ENCODE results near the gene RPA1.

The RPA1 gene

GRCh38 chr17:1908699-1909309, 79.0 kb downstream of the RPA1 start:
- peak; percentile 65 for DNase-seq (ENCODE audit: low read depth)
- TF ChIP-seq CTCF (IDR thresholded peaks at IDR 0.05; ENCODE audit: low read depth, low read length) (peak; percentile 49), MAX (IDR thresholded peaks at IDR 0.05; ENCODE audit: low read depth, low read length) (no peak)
- no peak overlapping the region for H3K4me3 ChIP-seq (ENCODE audit: low read depth, low read length)

- H3K4me3 ChIP-seq (ENCODE audit: low read depth, low read length) = no peak overlapping the region
- TF ChIP-seq MYC (IDR thresholded peaks at IDR 0.05; ENCODE audit: low read depth, low read length) (no peak), CTCF (IDR thresholded peaks at IDR 0.05; ENCODE audit: low read depth, low read length) (no peak), MAX (IDR thresholded peaks at IDR 0.05; ENCODE audit: low read depth, low read length) (no peak), POLR2A (IDR thresholded peaks at IDR 0.05; ENCODE audit: extremely low read depth, insufficient read length) (no peak)
- no peak for DNase-seq (ENCODE audit: low read depth)
Measured at GRCh38 chr17:1909985-1910384, 80.2 kb downstream of the RPA1 start.

- TF ChIP-seq MAX (IDR thresholded peaks at IDR 0.05; ENCODE audit: low read depth, low read length) = no peak
- no peak for TF ChIP-seq POLR2A (IDR thresholded peaks at IDR 0.05; ENCODE audit: extremely low read depth, insufficient read length)
- TF ChIP-seq MYC (IDR thresholded peaks at IDR 0.05; ENCODE audit: low read depth, low read length) = no peak
- no peak for TF ChIP-seq CTCF (IDR thresholded peaks at IDR 0.05; ENCODE audit: low read depth, low read length)
- H3K4me3 ChIP-seq (ENCODE audit: low read depth, low read length) = no peak overlapping the region
- DNase-seq (ENCODE audit: low read depth) = no peak
Measured at GRCh38 chr17:1912146-1912545, 82.3 kb downstream of the RPA1 start.

- DNase-seq (ENCODE audit: low read depth) = no peak
- H3K4me3 ChIP-seq (ENCODE audit: low read depth, low read length) = no peak overlapping the region
- no peak for TF ChIP-seq CTCF (IDR thresholded peaks at IDR 0.05; ENCODE audit: low read depth, low read length)
- TF ChIP-seq POLR2A (IDR thresholded peaks at IDR 0.05; ENCODE audit: extremely low read depth, insufficient read length) = no peak
- TF ChIP-seq MYC (IDR thresholded peaks at IDR 0.05; ENCODE audit: low read depth, low read length) = no peak
- no peak for TF ChIP-seq MAX (IDR thresholded peaks at IDR 0.05; ENCODE audit: low read depth, low read length)
Measured at GRCh38 chr17:1913702-1914101, 83.9 kb downstream of the RPA1 start.

GRCh38 chr17:1914661-1915083, 84.9 kb downstream of the RPA1 start:
- DNase-seq (ENCODE audit: low read depth) = no peak
- TF ChIP-seq MYC (IDR thresholded peaks at IDR 0.05; ENCODE audit: low read depth, low read length) = no peak
- TF ChIP-seq MAX (IDR thresholded peaks at IDR 0.05; ENCODE audit: low read depth, low read length) = no peak
- no peak for TF ChIP-seq CTCF (IDR thresholded peaks at IDR 0.05; ENCODE audit: low read depth, low read length)
- TF ChIP-seq POLR2A (IDR thresholded peaks at IDR 0.05; ENCODE audit: extremely low read depth, insufficient read length) = no peak
- no peak overlapping the region for H3K4me3 ChIP-seq (ENCODE audit: low read depth, low read length)

Measured in NB4 (cell line).